A549 (cell line): ENCODE results near the gene AP3B2. TPM values are rescaled to one million over a fixed set of nuclear protein-coding genes. Genes with fewer than 3 reads are reported as not detected.
A peak's percentile ranks its signal among the peaks of the same experiment; 100 is the strongest.

Experiments
- ATAC-seq, 2 experiments: fragments of 200-7000 bp in 1 of 2; fragments of >200 bp in 1 of 2; cut with Nextera tagmentation in 1 of 2; cut with Tn5 transposase in 1 of 2; 3 replicates each; pipeline versions ENCODE4 v1.8.0 to v1.9.1; 2018 to 2020; ENCODE audit warnings: mild to moderate bottlenecking in 1 of 2, moderate library complexity in 1 of 2
- CTCF ChIA-PET: fragments of 300-600 bp; sonication (Branson Sonifier 250); formaldehyde crosslinking; extraction: SDS; loops from one replicate; lab custom pipeline; 2021; ENCODE audit warnings: antibody characterized with exemption, inconsistent platforms; lab: Yijun Ruan, JAX
- POLR2A ChIA-PET: fragments of 350-600 bp; formaldehyde crosslinking; extraction: SDS; loops from one replicate; lab custom pipeline; 2021; ENCODE audit warnings: antibody characterized with exemption, inconsistent platforms; lab: Yijun Ruan, JAX
- DNase-seq, 2 experiments: peaks; one replicate each; pipeline versions ENCODE4 v3.0.0 to v3.0.0-alpha.2; 2011 to 2016; ENCODE audit warnings: low read depth in 1 of 2, low spot score in 1 of 2
- FAIRE-seq: peaks from 2 replicates; lab custom pipeline; 2011; peaks lifted over from hg19 to GRCh38; lab: Jason Lieb, UNC
- H3K27ac ChIP-seq, 2 experiments: fragments of >200 bp; sonication (Bioruptor Twin); formaldehyde crosslinking; 3 replicates each; pipeline ENCODE4 v1.5.1; 2016 to 2017
- H3K4me1 ChIP-seq: fragments of >200 bp; sonication (Bioruptor Twin); formaldehyde crosslinking; 3 replicates; pipeline ENCODE4 v1.6.1; 2016
- H3K4me2 ChIP-seq: fragments of >200 bp; sonication (Bioruptor Twin); formaldehyde crosslinking; 3 replicates; pipeline ENCODE4 v1.6.1; 2016
- H3K4me3 ChIP-seq: fragments of >200 bp; sonication (Bioruptor Twin); formaldehyde crosslinking; 3 replicates; pipeline ENCODE4 v1.5.1; 2016
- H3K9me3 ChIP-seq: fragments of >200 bp; sonication (Bioruptor Twin); formaldehyde crosslinking; 3 replicates; pipeline ENCODE4 v1.6.1; 2016
- BCL3 ChIP-seq: fragments of >200 bp; sonication (Bioruptor Twin); formaldehyde crosslinking; IDR thresholded peaks from 3 replicates; pipeline ENCODE4 v1.6.1; 2016
- CBX8 ChIP-seq: fragments of 200-600 bp; sonication (generic); IDR thresholded peaks from 2 replicates; pipeline ENCODE4 v1.6.1; 2016
- CHD4 ChIP-seq: fragments of 200-600 bp; sonication (generic); IDR thresholded peaks from 2 replicates; pipeline ENCODE4 v1.6.1; 2016; ENCODE audit warnings: antibody characterized with exemption, mild to moderate bottlenecking, borderline replicate concordance
- CTCF ChIP-seq: fragments of >200 bp; sonication (Bioruptor Twin); formaldehyde crosslinking; IDR thresholded peaks from 3 replicates; pipeline ENCODE4 v1.5.1; 2016
- E2F6 ChIP-seq: IDR thresholded peaks from 2 replicates; pipeline ENCODE4 v1.6.1; 2012; ENCODE audit warnings: low read depth, borderline replicate concordance
- ESRRA ChIP-seq: fragments of 150-350 bp; IDR thresholded peaks from 2 replicates; pipeline ENCODE4 v1.6.1; 2014; ENCODE audit warnings: mild to moderate bottlenecking, low read length, borderline replicate concordance
- HOXA7 ChIP-seq: fragments of 250-450 bp; sonication (Bioruptor Pico); IDR thresholded peaks from 2 replicates; pipeline ENCODE4 v1.5.0; 2020; ENCODE audit warnings: mild to moderate bottlenecking, moderate library complexity
- JUNB ChIP-seq: fragments of >200 bp; sonication (Bioruptor Twin); formaldehyde crosslinking; IDR thresholded peaks from 2 replicates; pipeline ENCODE4 v1.6.1; 2016
- KDM1A ChIP-seq: fragments of 200-600 bp; sonication (generic); IDR thresholded peaks from 2 replicates; pipeline ENCODE4 v1.6.1; 2016; ENCODE audit warnings: low read depth, mild to moderate bottlenecking
- MAFK ChIP-seq: fragments of 450-650 bp; IDR thresholded peaks from 2 replicates; pipeline ENCODE4 v1.6.1; 2014; ENCODE audit not compliant: partially characterized antibody
- MYC ChIP-seq: IDR thresholded peaks from 2 replicates; pipeline ENCODE4 v1.6.1; 2012; ENCODE audit warnings: mild to moderate bottlenecking, inconsistent platforms, low read length, improper control_type of control experiment, borderline replicate concordance
- NR3C1 ChIP-seq: fragments of >200 bp; sonication (Bioruptor Twin); formaldehyde crosslinking; IDR thresholded peaks from 3 replicates; pipeline ENCODE4 v1.6.1; 2017
- PHF8 ChIP-seq: fragments of 200-600 bp; sonication (generic); IDR thresholded peaks from 2 replicates; pipeline ENCODE4 v1.6.1; 2016; ENCODE audit warnings: low read depth, mild to moderate bottlenecking, antibody characterized with exemption, moderate library complexity, borderline replicate concordance
- POLR2A ChIP-seq: IDR thresholded peaks from 2 replicates; pipeline ENCODE4 v1.6.1; 2012; ENCODE audit warnings: mild to moderate bottlenecking, low read length
- RARB ChIP-seq: fragments of 250-450 bp; sonication (Bioruptor Pico); IDR thresholded peaks from 2 replicates; pipeline ENCODE4 v1.8.0; 2021; ENCODE audit warnings: mild to moderate bottlenecking, moderate library complexity
- REST ChIP-seq: fragments of 200-600 bp; sonication (generic); IDR thresholded peaks from 2 replicates; pipeline ENCODE4 v1.6.1; 2016; ENCODE audit warnings: antibody characterized with exemption, mild to moderate bottlenecking, moderate library complexity
- WGBS: methylation state at CpG from one replicate; pipeline ENCODE4 v1.1.6; 2017; ENCODE audit errors: missing lambda C conversion rate; 5-methylcytosine and 5-hydroxymethylcytosine counted together
- polyA plus RNA-seq, 4 experiments: library from polyadenylated mRNA; depleted of rRNA in 3 of 4; stranded (reverse); fragments of >200 nt; fragmentation: RNase III in 1 of 4; extraction: RNeasy Plus Mini Kit Qiagen cat#74134 plus additional on column Dnase treatment in 1 of 4; gene quantifications; 2 replicates in 3 of 4; 3 replicates in 1 of 4; pipeline ENCODE4 v1.2.3, GENCODE V29; 2011 to 2017

The AP3B2 gene
- polyA plus RNA-seq, 2 of the 4 experiments (the other 2 are of a cell fraction), result 0.32 to 0.68 TPM

GRCh38 chr15:82712036-82712435 is 2.4 kb upstream of the AP3B2 start (continued):
- no peak for TF ChIP-seq BCL3

GRCh38 chr15:82710926-82711490 is 1.3 kb upstream of the AP3B2 start:
- FAIRE-seq (no peak), DNase-seq (no peak), ATAC-seq (no peak)
- H3K27ac ChIP-seq, result no peak overlapping the region
- no peak overlapping the region for H3K4me3 ChIP-seq
- H3K4me2 ChIP-seq, result no peak overlapping the region
- TF ChIP-seq E2F6 (no peak), MAFK (no peak), PHF8 (no peak), JUNB (no peak), REST (no peak), BCL3 (no peak), NR3C1 (no peak), ESRRA (no peak), CTCF (no peak), POLR2A (no peak), HOXA7 (CRISPR knock-in tag) (no peak), KDM1A (no peak), RARB (CRISPR knock-in tag) (no peak), CHD4 (no peak), CBX8 (no peak)
- H3K4me1 ChIP-seq, result 0 out of 3 replicates have a peak, but pooled peaks cover 4% of the 10 kb centered on the region
- CTCF ChIA-PET, result interaction anchor here (1.0 to 1.7 kb wide), 3 partner anchors 11 to 301 kb away, joined by 3 read pairs; no protein-coding TSS in a partner anchor
- 90% methylated on average over 26 of the region's 26 CpGs for WGBS
- POLR2A ChIA-PET, result interaction anchor here (2.7 kb wide), 1 partner anchor 39 kb away, joined by 11 read pairs; no protein-coding TSS in a partner anchor
- H3K9me3 ChIP-seq, result no peaks in the 10 kb centered on the region

- H3K9me3 ChIP-seq, result no peaks in the 10 kb centered on the region
- H3K4me1 ChIP-seq, result 0 out of 3 replicates have a peak, but pooled peaks cover 4% of the 10 kb centered on the region
- DNase-seq (no peak), FAIRE-seq (no peak), ATAC-seq (no peak)
- ChIA-PET POLR2A (interaction anchor here (0.7 to 2.7 kb wide), 2 partner anchors 40 to 170 kb away, joined by 3 to 11 read pairs; partner anchors contain the start of gene RPS17), CTCF (interaction anchor here (1.0 to 1.7 kb wide), 3 partner anchors 10 to 302 kb away, joined by 3 read pairs; no protein-coding TSS in a partner anchor)
- peak overlapping the region; percentile 97 for H3K4me2 ChIP-seq
- WGBS, result 49% methylated on average over 11 of the region's 14 CpGs
- peak overlapping the region; percentile 82 for H3K4me3 ChIP-seq
- peak overlapping the region in 1 of 2 experiments; percentile 65; a peak in 2 of 6 replicates for H3K27ac ChIP-seq
- no peak for TF ChIP-seq MYC
Observed at GRCh38 chr15:82710208-82710555, 507 bp upstream of the AP3B2 start.
